K562 (cell line): ENCODE measurements around the gene IFI44L.

Experiments used
- CTCF ChIP-seq, 3 experiments: IDR thresholded peaks in 2 of 3; conservative IDR thresholded peaks in 1 of 3; 2 replicates each; pipeline ENCODE4 v1.5.1; 2011 to 2012; ENCODE audit warnings: low read length in 3 of 3, mild to moderate bottlenecking in 3 of 3, control low read depth in 2 of 3, improper control_type of control experiment in 1 of 3, inconsistent platforms in 1 of 3, low read depth in 1 of 3, mixed read lengths in 1 of 3, moderate library complexity in 1 of 3; ENCODE audit not compliant: insufficient read depth in 2 of 3
- E2F1 ChIP-seq: sonication (generic); formaldehyde crosslinking; IDR thresholded peaks from 2 replicates; pipeline ENCODE4 v1.8.1; 2023; ENCODE audit warnings: mild to moderate bottlenecking, missing genetic modification reagents, moderate library complexity
- E2F6 ChIP-seq, 2 experiments: IDR thresholded peaks; 2 replicates each; pipeline ENCODE4 v1.6.1; 2011; ENCODE audit warnings: borderline replicate concordance in 1 of 2, control low read depth in 1 of 2, low read depth in 1 of 2, low read length in 1 of 2, mild to moderate bottlenecking in 1 of 2, mixed read lengths in 1 of 2, moderate library complexity in 1 of 2; ENCODE audit not compliant: insufficient read depth in 1 of 2, insufficient read length in 1 of 2, poor library complexity in 1 of 2, severe bottlenecking in 1 of 2; ENCODE audit errors: extremely low read depth in 1 of 2
- FOXJ3 ChIP-seq: sonication (generic); formaldehyde crosslinking; IDR thresholded peaks from 2 replicates; pipeline ENCODE4 v1.4.0; 2020; ENCODE audit warnings: mild to moderate bottlenecking, missing genetic modification reagents
- FOXP1 ChIP-seq: sonication (generic); formaldehyde crosslinking; IDR thresholded peaks from 2 replicates; pipeline ENCODE4 v1.8.0; 2022; ENCODE audit warnings: mild to moderate bottlenecking, missing genetic modification reagents
- HIVEP1 ChIP-seq: fragments of 250-450 bp; sonication (Bioruptor Pico); IDR thresholded peaks from 2 replicates; pipeline ENCODE4 v1.4.0; 2020; ENCODE audit warnings: mild to moderate bottlenecking
- LCOR ChIP-seq: sonication (generic); formaldehyde crosslinking; IDR thresholded peaks from 2 replicates; pipeline ENCODE4 v1.8.0; 2022; ENCODE audit warnings: mild to moderate bottlenecking, missing genetic modification reagents
- POLR2AphosphoS5 ChIP-seq: IDR thresholded peaks from 2 replicates; pipeline ENCODE4 v1.6.1; 2011; ENCODE audit warnings: mild to moderate bottlenecking, low read depth, low read length, moderate library complexity; ENCODE audit not compliant: control insufficient read depth, insufficient read depth
- RBFOX2 ChIP-seq: fragments of 200-400 bp; formaldehyde crosslinking; IDR thresholded peaks from 2 replicates; pipeline ENCODE4 v1.6.1; 2017; ENCODE audit warnings: low read depth, mild to moderate bottlenecking, low read length, moderate library complexity
- SMARCB1 ChIP-seq: IDR thresholded peaks from 2 replicates; pipeline ENCODE4 v1.6.1; 2011; ENCODE audit warnings: improper control_type of control experiment, low read depth; ENCODE audit not compliant: insufficient read length
- SRF ChIP-seq, 2 experiments: fragments of 250-450, 450-650 bp in 1 of 2; sonication (Bioruptor Pico) in 1 of 2; sonication (generic) in 1 of 2; formaldehyde crosslinking; IDR thresholded peaks; 2 replicates each; pipeline versions ENCODE4 v1.5.0 to v1.5.1; 2020 to 2022; ENCODE audit warnings: mild to moderate bottlenecking in 1 of 2, missing genetic modification reagents in 1 of 2
- ZNF551 ChIP-seq: fragments of 250-450 bp; sonication (Bioruptor Pico); IDR thresholded peaks from 2 replicates; pipeline ENCODE4 v1.5.0; 2021; ENCODE audit warnings: mild to moderate bottlenecking, moderate library complexity
- ZZZ3 ChIP-seq: fragments of 450-650 bp; IDR thresholded peaks from 2 replicates; pipeline ENCODE4 v1.6.1; 2016; ENCODE audit warnings: antibody characterized with exemption, mild to moderate bottlenecking, moderate library complexity

- no peak for TF ChIP-seq LCOR (CRISPR knock-in tag)
- no peak for TF ChIP-seq SMARCB1
- TF ChIP-seq CTCF (IDR thresholded peaks at IDR 0.05 in 2 of 3, conservative IDR thresholded peaks at IDR 0.05 in 1 of 3; ENCODE audit: insufficient read depth in 2 of 3, low read depth in 1 of 3, low read length in 3 of 3): no peak
- TF ChIP-seq POLR2AphosphoS5: no peak
- no peak for TF ChIP-seq FOXJ3
- no peak for TF ChIP-seq FOXP1 (CRISPR knock-in tag)
- TF ChIP-seq SRF (CRISPR knock-in tag; IDR thresholded peaks at IDR 0.05): no peak
- no peak for TF ChIP-seq ZNF551 (CRISPR knock-in tag)
- no peak for TF ChIP-seq E2F6 (IDR thresholded peaks at IDR 0.05; ENCODE audit: borderline replicate concordance in 1 of 2, extremely low read depth in 1 of 2, insufficient read depth in 1 of 2, insufficient read length in 1 of 2, low read depth in 1 of 2, low read length in 1 of 2, poor library complexity in 1 of 2, severe bottlenecking in 1 of 2)
- no peak for TF ChIP-seq ZZZ3
- no peak for TF ChIP-seq RBFOX2
- no peak for TF ChIP-seq E2F1
- TF ChIP-seq HIVEP1 (CRISPR knock-in tag): no peak
These were observed 14.0 kb upstream of the IFI44L start for GRCh38 chr1:78606274-78606673.
